Mesenchymal stem cell (in vitro differentiated cells and primary cell): ENCODE measurements around the gene OCSTAMP.

ENCODE experiments used
- DNase-seq: peaks from one replicate; pipeline ENCODE4 v3.0.0-alpha.2; 2013
- H2AFZ ChIP-seq: one replicate; pipeline ENCODE4 v1.6.1; 2013; ENCODE audit warnings: low read depth, mild to moderate bottlenecking, control low read depth, inconsistent platforms, low read length, moderate library complexity
- H2AK5ac ChIP-seq: 2 replicates; pipeline ENCODE4 v1.6.1; 2013; ENCODE audit warnings: low read length, moderate library complexity, mild to moderate bottlenecking, inconsistent platforms; ENCODE audit not compliant: severe bottlenecking
- H2BK120ac ChIP-seq: one replicate; pipeline ENCODE4 v1.6.1; 2013; ENCODE audit warnings: low read depth, mild to moderate bottlenecking, inconsistent platforms, low read length, moderate library complexity
- H2BK12ac ChIP-seq, 2 experiments: one replicate each; pipeline ENCODE4 v1.6.1; 2013; ENCODE audit warnings: inconsistent platforms in 2 of 2, low read length in 2 of 2, mild to moderate bottlenecking in 2 of 2, moderate library complexity in 2 of 2, control low read depth in 1 of 2
- H2BK15ac ChIP-seq: one replicate; pipeline ENCODE4 v1.6.1; 2013; ENCODE audit warnings: mild to moderate bottlenecking, low read depth, inconsistent platforms; ENCODE audit not compliant: poor library complexity, severe bottlenecking
- H2BK5ac ChIP-seq: 2 replicates; pipeline ENCODE4 v1.6.1; 2013; ENCODE audit warnings: low read depth, mild to moderate bottlenecking, low read length, control low read depth, inconsistent platforms; ENCODE audit not compliant: poor library complexity, severe bottlenecking
- H3K14ac ChIP-seq, 2 experiments: one replicate each; pipeline ENCODE4 v1.6.1; 2013; ENCODE audit warnings: inconsistent platforms in 2 of 2, low read length in 2 of 2, control low read depth in 1 of 2, mild to moderate bottlenecking in 1 of 2, moderate library complexity in 1 of 2
- H3K18ac ChIP-seq, 2 experiments: one replicate each; pipeline ENCODE4 v1.6.1; 2013; ENCODE audit warnings: inconsistent platforms in 2 of 2, low read length in 2 of 2, control low read depth in 1 of 2, low read depth in 1 of 2, mild to moderate bottlenecking in 1 of 2
- H3K23ac ChIP-seq, 2 experiments: one replicate each; pipeline ENCODE4 v1.6.1; 2013; ENCODE audit warnings: inconsistent platforms in 2 of 2, low read length in 2 of 2, mild to moderate bottlenecking in 2 of 2, moderate library complexity in 2 of 2, control low read depth in 1 of 2
- H3K27ac ChIP-seq: 2 replicates; pipeline ENCODE4 v1.5.1; 2013; ENCODE audit warnings: mild to moderate bottlenecking, moderate library complexity, low read length, control low read depth, inconsistent platforms; ENCODE audit not compliant: poor library complexity, severe bottlenecking
- H3K27me3 ChIP-seq, 2 experiments: 2 replicates each; pipeline versions ENCODE4 v1.6.1 to v1.7.0; 2013; ENCODE audit warnings: low read length in 2 of 2, mild to moderate bottlenecking in 2 of 2, moderate library complexity in 2 of 2, control low read depth in 1 of 2, inconsistent platforms in 1 of 2; ENCODE audit not compliant: control insufficient read depth in 1 of 2, insufficient read depth in 1 of 2
- H3K36me3 ChIP-seq, 2 experiments: 2 replicates each; pipeline versions ENCODE4 v1.6.1 to v1.7.0; 2013; ENCODE audit warnings: low read length in 2 of 2, control low read depth in 1 of 2, inconsistent platforms in 1 of 2, low read depth in 1 of 2, mild to moderate bottlenecking in 1 of 2; ENCODE audit not compliant: insufficient read depth in 2 of 2, control insufficient read depth in 1 of 2
- H3K4ac ChIP-seq, 2 experiments: one replicate each; pipeline ENCODE4 v1.6.1; 2013; ENCODE audit warnings: inconsistent platforms in 2 of 2, low read length in 2 of 2, mild to moderate bottlenecking in 2 of 2, moderate library complexity in 2 of 2, control low read depth in 1 of 2, low read depth in 1 of 2
- H3K4me1 ChIP-seq: 2 replicates; pipeline ENCODE4 v1.6.1; 2013; ENCODE audit warnings: low read depth, low read length, control low read depth; ENCODE audit not compliant: control insufficient read depth, insufficient read depth
- H3K4me2 ChIP-seq: 2 replicates; pipeline ENCODE4 v1.6.1; 2013; ENCODE audit warnings: low read length, mild to moderate bottlenecking, inconsistent platforms; ENCODE audit not compliant: poor library complexity, severe bottlenecking
- H3K4me3 ChIP-seq, 2 experiments: 2 replicates each; pipeline versions ENCODE4 v1.5.1 to v1.7.0; 2013; ENCODE audit warnings: low read length in 2 of 2, mild to moderate bottlenecking in 2 of 2, control low read depth in 1 of 2, low read depth in 1 of 2; ENCODE audit not compliant: insufficient read depth in 1 of 2
- H3K79me1 ChIP-seq: replicated peaks from 2 replicates; pipeline ENCODE4 v1.6.1; 2013; ENCODE audit warnings: mild to moderate bottlenecking, control low read depth, low read length, inconsistent platforms; ENCODE audit not compliant: poor library complexity, severe bottlenecking
- H3K9ac ChIP-seq: 2 replicates; pipeline ENCODE4 v1.7.0; 2013; ENCODE audit warnings: mild to moderate bottlenecking, low read length, moderate library complexity
- H3K9me3 ChIP-seq: 2 replicates; pipeline ENCODE4 v1.7.0; 2013; ENCODE audit warnings: mild to moderate bottlenecking, low read length; ENCODE audit not compliant: control insufficient read depth
- H4K8ac ChIP-seq: one replicate; pipeline ENCODE4 v1.6.1; 2013; ENCODE audit warnings: inconsistent platforms, mild to moderate bottlenecking, low read length, moderate library complexity
- H4K91ac ChIP-seq: one replicate; pipeline ENCODE4 v1.6.1; 2013; ENCODE audit warnings: mild to moderate bottlenecking, low read length, inconsistent platforms
- WGBS: methylation state at CpG from one replicate; pipeline ENCODE4 v1.1.7; 2013; ENCODE audit warnings: mixed read lengths; 5-methylcytosine and 5-hydroxymethylcytosine counted together

The OCSTAMP gene

DNA sequence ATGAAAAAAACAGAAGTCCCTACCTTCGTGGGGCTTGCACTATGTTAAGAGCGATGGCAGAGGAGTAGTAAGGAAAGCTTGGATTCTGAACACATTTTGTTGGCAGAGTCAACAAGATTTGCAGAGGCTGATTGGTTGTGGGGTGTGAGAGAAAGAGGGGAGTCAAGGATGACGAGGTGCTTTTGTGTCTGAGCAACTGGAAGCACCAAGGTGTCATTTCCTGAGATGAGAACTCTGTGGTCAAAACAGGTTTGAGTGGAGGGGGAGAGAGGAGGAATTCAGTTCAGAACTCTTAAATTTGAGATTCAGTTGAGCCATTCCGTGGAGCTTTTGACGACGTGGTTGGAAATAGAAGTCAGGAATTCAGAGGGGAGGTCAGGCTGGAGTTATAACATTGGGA is 3.5 kb downstream of the OCSTAMP start:
- Histone ChIP-seq H3K4me3 (no peak overlapping the region), H3K14ac (no peak overlapping the region), H3K4me2 (no peak overlapping the region), H3K18ac (no peak overlapping the region), H3K4ac (no peak overlapping the region), H2AK5ac (no peak overlapping the region), H4K91ac (no peak overlapping the region), H3K4me1 (no peaks in the 10 kb centered on the region), H3K23ac (no peak overlapping the region), H2BK12ac (no peak overlapping the region), H2BK15ac (no peak overlapping the region), H2BK5ac (no peak overlapping the region), H4K8ac (no peak overlapping the region), H3K9me3 (no peaks in the 10 kb centered on the region), H3K9ac (no peak overlapping the region), H3K27me3 (peaks cover 0 to 16% of the 10 kb centered on the region in 2 experiments), H2AFZ (no peak overlapping the region), H2BK120ac (no peak overlapping the region), H3K79me1 (no peaks in the 10 kb centered on the region), H3K36me3 (no peaks in the 10 kb centered on the region), H3K27ac (no peak overlapping the region)
- no peak for DNase-seq
- WGBS, result 73% methylated on average over 3 of the region's 6 CpGs

DNA sequence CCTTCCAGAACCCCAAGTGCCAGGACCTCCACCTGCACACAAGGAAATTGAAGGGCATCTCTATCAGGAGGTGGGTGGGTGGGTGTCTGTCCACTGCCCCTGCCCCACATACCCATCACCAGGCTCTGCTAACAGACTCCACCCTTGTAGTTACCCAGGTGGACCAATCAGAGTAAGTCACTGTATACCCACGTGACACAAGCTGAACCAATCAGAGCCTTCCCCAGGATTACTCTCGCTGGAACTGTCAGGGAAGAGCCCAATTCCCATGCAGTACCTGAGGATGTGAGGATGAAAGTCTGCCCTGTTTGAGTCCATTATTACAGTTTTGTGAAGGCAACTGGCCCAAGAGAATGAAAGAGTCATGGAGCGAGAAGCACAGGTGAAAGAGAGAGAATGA is 4.2 kb downstream of the OCSTAMP start:
- 82% methylated on average over 3 of the region's 3 CpGs for WGBS
- H3K4me1 ChIP-seq, result no peaks in the 10 kb centered on the region

DNA sequence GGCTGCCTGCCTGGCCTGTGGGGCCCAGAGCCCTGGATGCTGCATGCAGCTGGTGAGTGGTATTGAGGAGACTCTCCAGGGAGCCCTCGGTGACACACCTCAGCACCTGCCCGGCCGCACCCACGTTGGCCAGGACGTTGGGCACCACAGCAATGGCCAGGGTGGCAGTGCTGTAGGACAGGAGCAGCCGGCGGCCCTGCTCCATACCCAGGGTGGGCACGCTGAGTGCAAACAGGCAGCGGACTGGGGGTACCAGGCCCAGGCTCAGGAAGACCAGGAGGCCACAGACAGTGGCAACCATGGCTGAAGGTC is 4.7 kb downstream of the OCSTAMP start:
- Histone ChIP-seq H2BK12ac (no peak overlapping the region), H4K8ac (no peak overlapping the region), H3K4me1 (no peaks in the 10 kb centered on the region), H2BK5ac (no peak overlapping the region), H3K23ac (no peak overlapping the region), H2AFZ (no peak overlapping the region), H2AK5ac (no peak overlapping the region), H3K27ac (no peak overlapping the region), H3K18ac (no peak overlapping the region), H3K4me3 (no peak overlapping the region), H2BK120ac (no peak overlapping the region), H2BK15ac (no peak overlapping the region), H4K91ac (peak overlapping the region; percentile 22), H3K36me3 (no peaks in the 10 kb centered on the region), H3K4me2 (no peak overlapping the region), H3K14ac (no peak overlapping the region), H3K79me1 (no peaks in the 10 kb centered on the region), H3K9me3 (no peaks in the 10 kb centered on the region), H3K9ac (no peak overlapping the region), H3K27me3 (peaks cover 0 to 27% of the 10 kb centered on the region in 2 experiments), H3K4ac (no peak overlapping the region)
- 85% methylated on average over 9 of the region's 9 CpGs for WGBS
- no peak for DNase-seq

More for the DNA sequence above, 4.2 kb downstream of the OCSTAMP start:
- Histone ChIP-seq H2BK12ac (no peak overlapping the region), H3K36me3 (no peaks in the 10 kb centered on the region), H3K9me3 (no peaks in the 10 kb centered on the region), H3K9ac (no peak overlapping the region), H3K4me2 (no peak overlapping the region), H3K23ac (peak overlapping the region in 1 of 2 experiments; percentile 27), H4K91ac (no peak overlapping the region), H3K4me3 (no peak overlapping the region), H2BK120ac (no peak overlapping the region), H4K8ac (no peak overlapping the region), H3K14ac (no peak overlapping the region), H3K27me3 (peaks cover 0 to 22% of the 10 kb centered on the region in 2 experiments), H3K79me1 (no peaks in the 10 kb centered on the region), H3K4ac (no peak overlapping the region), H3K27ac (no peak overlapping the region), H2BK5ac (no peak overlapping the region), H2AFZ (no peak overlapping the region), H3K18ac (no peak overlapping the region), H2AK5ac (no peak overlapping the region), H2BK15ac (no peak overlapping the region)
- no peak for DNase-seq

DNA sequence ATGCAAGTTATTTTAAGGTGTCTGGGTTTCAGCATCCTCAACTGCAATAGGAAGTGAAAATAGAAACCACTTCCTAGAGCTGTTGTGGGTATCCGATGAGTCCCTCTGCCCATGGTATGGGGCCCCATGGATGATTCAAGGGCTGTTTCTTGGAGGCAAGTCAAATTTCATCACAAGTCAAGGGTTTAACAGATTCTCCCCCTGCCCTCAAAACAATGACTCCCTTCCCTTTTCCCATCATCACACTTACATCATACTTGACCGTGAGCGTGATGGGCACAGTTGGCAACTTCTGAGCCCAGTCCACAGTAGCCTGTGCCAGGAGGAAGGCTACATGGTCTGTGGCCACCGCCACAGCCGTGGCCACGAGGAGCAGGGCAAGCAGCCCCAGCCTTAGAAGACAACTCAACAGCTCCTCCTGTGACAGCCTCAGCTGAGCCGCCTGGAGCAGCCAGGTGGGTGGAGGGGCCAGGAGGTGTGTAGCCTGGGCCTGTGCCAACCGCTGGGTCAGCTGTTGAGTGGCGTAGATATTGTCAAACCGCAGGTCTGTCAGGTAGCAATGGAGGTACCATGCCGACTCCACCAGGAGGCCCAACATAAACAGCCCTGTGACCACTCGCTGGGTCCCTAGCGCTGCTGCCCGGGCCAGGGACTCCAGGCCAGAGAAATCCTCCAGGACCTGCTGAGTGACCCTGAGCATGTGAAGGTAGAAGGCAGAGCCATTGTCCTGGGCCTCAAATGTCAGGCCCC is 5.2 kb downstream of the OCSTAMP start:
- Histone ChIP-seq H3K4me3 (no peak overlapping the region), H2BK5ac (no peak overlapping the region), H3K4me2 (no peak overlapping the region), H3K9ac (no peak overlapping the region), H3K18ac (no peak overlapping the region), H3K27ac (no peak overlapping the region), H4K91ac (no peak overlapping the region), H2AK5ac (no peak overlapping the region), H2AFZ (no peak overlapping the region), H3K36me3 (no peaks in the 10 kb centered on the region), H2BK15ac (no peak overlapping the region), H3K9me3 (no peaks in the 10 kb centered on the region), H4K8ac (no peak overlapping the region), H3K14ac (no peak overlapping the region), H3K79me1 (no peaks in the 10 kb centered on the region), H3K23ac (no peak overlapping the region), H3K27me3 (peaks cover 0 to 31% of the 10 kb centered on the region in 2 experiments), H3K4ac (no peak overlapping the region), H2BK12ac (no peak overlapping the region), H3K4me1 (no peaks in the 10 kb centered on the region), H2BK120ac (no peak overlapping the region)
- DNase-seq, result no peak
- 86% methylated on average over 11 of the region's 14 CpGs for WGBS
